BJ (cell line): ENCODE data around the gene ARAP3. TPM values are rescaled to one million over a fixed set of nuclear protein-coding genes. Genes with fewer than 3 reads are reported as not detected.

Experiments
- CTCF ChIA-PET: fragments of 350-600 bp; formaldehyde crosslinking; extraction: SDS; loops from one replicate; lab custom pipeline; 2021; ENCODE audit warnings: antibody characterized with exemption, inconsistent platforms; lab: Yijun Ruan, JAX
- POLR2A ChIA-PET: fragments of 300-600 bp; sonication (Branson Sonifier 250); formaldehyde crosslinking; extraction: SDS; loops from one replicate; lab custom pipeline; 2021; ENCODE audit warnings: antibody characterized with exemption; lab: Charles Lee
- DNase-seq: peaks from one replicate; pipeline ENCODE4 v3.0.0-alpha.2; 2011; ENCODE audit warnings: low read depth
- H3K27me3 ChIP-seq: 2 replicates; pipeline ENCODE4 v1.6.0; 2011; ENCODE audit warnings: low read length; ENCODE audit not compliant: control insufficient read depth, insufficient read depth
- H3K36me3 ChIP-seq: 2 replicates; pipeline ENCODE4 v1.5.1; 2011; ENCODE audit warnings: low read length; ENCODE audit not compliant: control insufficient read depth, insufficient read depth
- H3K4me3 ChIP-seq: 2 replicates; pipeline ENCODE4 v1.5.1; 2011; ENCODE audit warnings: low read depth, mild to moderate bottlenecking, control low read depth, low read length
- polyA plus RNA-seq: library from polyadenylated mRNA; depleted of rRNA; stranded (reverse); fragments of >200 nt; gene quantifications from 2 replicates; pipeline ENCODE4 v1.2.3, GENCODE V29; 2011
- TF ChIP-seq, protein P1 (sequence below): IDR thresholded peaks from 2 replicates; pipeline ENCODE4 v1.5.1; 2011; ENCODE audit warnings: low read depth, mild to moderate bottlenecking, control low read depth, inconsistent platforms, low read length, moderate library complexity; ENCODE audit not compliant: insufficient read depth

ARAP3 gene
- polyA plus RNA-seq, 1 experiment: 5.6 TPM

DNA sequence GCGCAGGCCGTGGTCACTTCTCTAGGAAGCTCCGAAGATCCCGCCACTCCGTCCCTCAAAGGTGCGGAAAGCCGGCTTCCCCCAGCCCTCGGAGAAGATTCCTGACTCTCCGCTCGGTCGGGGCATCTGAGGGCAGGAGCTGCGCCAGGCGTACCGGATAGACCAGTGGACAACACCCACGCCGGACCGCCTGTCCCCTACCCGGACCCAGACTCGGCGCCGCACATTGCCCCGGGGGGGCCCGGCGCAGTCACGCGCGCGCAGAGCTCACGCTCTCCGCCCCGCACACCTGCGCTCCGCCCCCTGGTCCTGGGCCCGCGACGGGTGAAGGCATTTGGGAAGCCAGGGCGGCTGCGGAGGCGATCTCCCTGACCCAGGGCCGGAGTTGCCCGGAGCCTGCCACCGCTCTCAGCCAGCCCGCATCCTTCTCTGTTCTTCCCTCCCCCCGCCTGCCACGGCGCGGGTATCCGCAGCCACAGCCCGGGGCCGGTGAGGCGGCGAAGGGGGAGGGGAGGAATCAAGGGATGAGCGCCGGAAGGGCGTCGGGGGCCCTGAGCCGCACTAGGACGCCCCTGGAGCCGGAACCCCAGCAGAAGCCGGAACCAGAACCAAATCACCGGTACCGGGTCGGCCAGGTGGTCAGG, 44.8 kb downstream of the ARAP3 start:
- Histone ChIP-seq H3K27me3 (no peaks in the 10 kb centered on the region), H3K4me3 (peak overlapping the region; percentile 92), H3K36me3 (peaks cover 9% of the 10 kb centered on the region)
- POLR2A ChIA-PET: interaction anchor here (0.9 to 1.2 kb wide), 2 partner anchors 14 to 17 kb away, joined by 3 to 4 read pairs; partner anchors contain the start of gene FCHSD1
- TF ChIP-seq, protein P1, sequence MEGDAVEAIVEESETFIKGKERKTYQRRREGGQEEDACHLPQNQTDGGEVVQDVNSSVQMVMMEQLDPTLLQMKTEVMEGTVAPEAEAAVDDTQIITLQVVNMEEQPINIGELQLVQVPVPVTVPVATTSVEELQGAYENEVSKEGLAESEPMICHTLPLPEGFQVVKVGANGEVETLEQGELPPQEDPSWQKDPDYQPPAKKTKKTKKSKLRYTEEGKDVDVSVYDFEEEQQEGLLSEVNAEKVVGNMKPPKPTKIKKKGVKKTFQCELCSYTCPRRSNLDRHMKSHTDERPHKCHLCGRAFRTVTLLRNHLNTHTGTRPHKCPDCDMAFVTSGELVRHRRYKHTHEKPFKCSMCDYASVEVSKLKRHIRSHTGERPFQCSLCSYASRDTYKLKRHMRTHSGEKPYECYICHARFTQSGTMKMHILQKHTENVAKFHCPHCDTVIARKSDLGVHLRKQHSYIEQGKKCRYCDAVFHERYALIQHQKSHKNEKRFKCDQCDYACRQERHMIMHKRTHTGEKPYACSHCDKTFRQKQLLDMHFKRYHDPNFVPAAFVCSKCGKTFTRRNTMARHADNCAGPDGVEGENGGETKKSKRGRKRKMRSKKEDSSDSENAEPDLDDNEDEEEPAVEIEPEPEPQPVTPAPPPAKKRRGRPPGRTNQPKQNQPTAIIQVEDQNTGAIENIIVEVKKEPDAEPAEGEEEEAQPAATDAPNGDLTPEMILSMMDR: no peak
- DNase-seq: no peak
- CTCF ChIA-PET: interaction anchor here (0.5 to 10.9 kb wide), 11 partner anchors 10 to 194 kb away, joined by 3 to 107 read pairs (median 4); partner anchors contain the start of genes DIAPH1 and FCHSD1

DNA sequence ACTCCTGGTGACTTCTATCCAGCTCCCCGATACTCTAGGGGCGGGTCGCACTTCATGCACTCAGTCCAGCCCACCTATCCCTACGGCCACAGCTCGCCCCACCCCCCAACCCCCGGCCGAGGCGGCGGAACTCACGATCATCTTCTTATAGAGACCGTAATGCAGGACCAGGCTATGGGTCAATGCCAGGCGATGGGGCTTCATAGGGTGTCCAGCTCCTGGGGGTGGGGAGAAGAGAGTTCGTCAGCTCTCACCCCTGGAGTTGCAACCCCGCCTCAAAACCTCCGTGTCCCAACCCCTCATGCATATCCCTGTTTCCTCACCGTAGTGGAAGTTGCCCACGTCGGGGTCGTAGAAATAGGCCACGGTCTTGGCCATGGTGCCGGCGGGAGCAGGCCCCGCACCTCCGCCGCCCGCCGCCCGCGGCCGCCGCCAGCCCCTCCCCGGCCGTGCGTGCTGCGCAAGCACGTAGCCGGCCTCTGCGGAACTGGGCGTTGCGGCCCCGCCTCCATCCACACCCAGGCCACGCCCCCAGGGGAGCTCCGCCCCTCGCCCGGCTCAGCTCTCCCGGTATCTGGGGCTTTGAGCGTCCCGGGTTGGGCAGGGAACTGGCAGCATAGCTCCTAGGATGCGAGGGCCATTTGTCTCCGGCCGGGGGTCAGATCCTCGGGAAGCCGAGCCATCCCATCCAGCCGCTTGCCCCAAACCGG, 45.5 kb downstream of the ARAP3 start, which contains the start of the genes HDAC3 and RELL2:
TSS of gene HDAC3 (minus strand) at position 437 of the 710 bp plus-strand sequence. CDS start at position 378, 59 bp downstream.
TSS of gene RELL2 (plus strand) at position 585 of the 710 bp plus-strand sequence. CDS start 1,229 bp downstream, outside the sequence.
- ChIA-PET POLR2A (interaction anchor here (0.9 to 1.2 kb wide), 2 partner anchors 14 to 18 kb away, joined by 3 to 4 read pairs; partner anchors contain the start of gene FCHSD1), CTCF (interaction anchor here (0.5 to 10.9 kb wide), 13 partner anchors 9 to 78 kb away, joined by 3 to 107 read pairs (median 4); partner anchors contain the start of genes DIAPH1 and FCHSD1)
- DNase-seq: peak; percentile 59
- H3K27me3 ChIP-seq: no peaks in the 10 kb centered on the region
- peaks cover 9% of the 10 kb centered on the region for H3K36me3 ChIP-seq
- peak within 1 kb of the TSS; percentile 92 for H3K4me3 ChIP-seq
- TF ChIP-seq, protein P1: no peak

DNA sequence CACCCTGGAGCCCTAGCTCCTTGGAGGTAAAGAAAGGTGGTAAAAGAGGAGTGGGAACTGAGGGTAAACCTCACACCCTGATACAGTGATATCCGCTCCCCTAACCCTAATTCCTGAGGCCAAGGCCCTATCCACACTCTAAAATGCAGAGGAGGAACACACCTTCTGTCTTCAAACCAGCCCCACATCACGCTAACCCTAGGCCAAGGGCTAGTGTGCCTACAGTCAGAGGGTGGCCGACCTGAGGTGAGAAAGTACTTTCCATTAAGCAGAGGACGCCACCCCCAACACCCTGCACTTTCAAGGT, 46.0 kb downstream of the ARAP3 start:
- TF ChIP-seq, protein P1: no peak
- CTCF ChIA-PET: interaction anchor here (1.2 to 10.9 kb wide), 10 partner anchors 9 to 78 kb away, joined by 3 to 107 read pairs (median 4); partner anchors contain the start of gene DIAPH1
- POLR2A ChIA-PET: no interaction called here

DNA sequence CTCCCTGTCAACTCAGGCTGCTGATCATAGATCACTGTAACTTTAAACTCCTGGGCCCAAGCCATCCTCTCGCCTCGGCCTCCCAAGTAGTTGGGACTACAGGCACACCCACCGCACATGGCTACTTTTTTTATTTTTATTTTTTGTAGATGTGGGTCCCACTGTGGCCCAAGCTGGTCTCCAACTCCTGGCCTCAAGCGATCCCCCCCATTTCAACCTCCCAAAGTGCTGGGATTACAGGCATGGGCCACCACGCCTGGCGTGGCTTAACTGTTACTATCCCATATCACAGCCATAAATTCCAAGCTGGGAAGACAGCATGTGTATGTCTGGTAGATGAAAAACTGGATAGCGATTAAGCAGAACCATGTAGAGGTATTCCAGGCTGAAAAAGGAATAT, 46.4 kb downstream of the ARAP3 start:
- DNase-seq: no peak
- TF ChIP-seq, protein P1: no peak
- H3K27me3 ChIP-seq: no peaks in the 10 kb centered on the region
- peaks cover 7% of the 10 kb centered on the region for H3K36me3 ChIP-seq
- ChIA-PET POLR2A (no interaction called here), CTCF (interaction anchor here (1.2 to 10.9 kb wide), 9 partner anchors 8 to 77 kb away, joined by 3 to 107 read pairs (median 4); partner anchors contain the start of gene DIAPH1)
- H3K4me3 ChIP-seq: peak overlapping the region; percentile 92

More for the DNA sequence above, 46.0 kb downstream of the ARAP3 start:
- Histone ChIP-seq H3K4me3 (peak overlapping the region; percentile 92), H3K27me3 (no peaks in the 10 kb centered on the region), H3K36me3 (peaks cover 7% of the 10 kb centered on the region)
- DNase-seq: no peak

DNA sequence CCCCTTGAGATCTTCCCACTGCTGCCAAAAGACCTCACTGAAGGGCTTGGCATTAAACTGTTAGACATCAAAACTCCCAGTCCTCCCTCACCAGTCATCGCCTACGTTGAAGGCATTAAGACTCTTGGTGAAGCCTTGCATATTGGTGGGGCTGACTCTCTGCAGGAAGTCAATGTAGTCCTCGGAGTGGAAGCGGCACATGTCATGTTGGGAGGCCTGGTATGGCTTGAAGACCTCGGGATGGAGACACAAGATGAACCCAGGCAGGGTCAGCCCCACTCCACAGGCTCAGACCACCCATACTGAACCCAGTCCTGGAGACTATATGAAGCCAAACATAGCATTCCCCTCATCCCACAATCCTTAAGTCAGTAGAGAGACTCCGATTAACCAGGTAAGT, 47.3 kb downstream of the ARAP3 start:
- no peak overlapping the region for H3K4me3 ChIP-seq
- peaks cover 4% of the 10 kb centered on the region for H3K36me3 ChIP-seq
- ChIA-PET CTCF (interaction anchor here (0.9 to 10.9 kb wide), 4 partner anchors 12 to 67 kb away, joined by 3 to 107 read pairs (median 4); partner anchors contain the start of gene DIAPH1), POLR2A (no interaction called here)
- TF ChIP-seq, protein P1: no peak
- DNase-seq: no peak
- no peaks in the 10 kb centered on the region for H3K27me3 ChIP-seq
